ENCODE data around the gene ATG3.

- no peak for TF ChIP-seq POLR2A (IDR thresholded peaks at IDR 0.05)
- no peak for TF ChIP-seq CTCF (IDR thresholded peaks at IDR 0.05)
Observed at GRCh38 chr3:112598731-112599130, 37.0 kb upstream of the ATG3 start.

Measured in testis (tissue), 2 donors.